Parathyroid adenoma (tissue), 2 donors: ENCODE measurements around the gene LAMA4.
"Not testable (repeated sequence)": the region's sequence is repeated elsewhere in the genome, so short reads cannot be mapped to it uniquely, and the experiment has no call there.

ENCODE experiments used
- H2AFZ ChIP-seq: fragments of 300-600 bp; sonication (generic); one replicate; pipeline ENCODE4 v1.7.0; 2017; ENCODE audit warnings: antibody characterized with exemption, mild to moderate bottlenecking
- H3K27ac ChIP-seq: fragments of 300-600 bp; sonication (generic); one replicate; pipeline ENCODE4 v1.7.0; 2017
- H3K27me3 ChIP-seq: fragments of 300-600 bp; sonication (generic); one replicate; pipeline ENCODE4 v1.7.0; 2017; ENCODE audit warnings: low read length; ENCODE audit not compliant: control insufficient read depth, insufficient read depth
- H3K36me3 ChIP-seq: fragments of 300-600 bp; sonication (generic); one replicate; pipeline ENCODE4 v1.7.0; 2017; ENCODE audit warnings: low read length; ENCODE audit not compliant: control insufficient read depth, insufficient read depth
- H3K4me1 ChIP-seq: fragments of 300-600 bp; sonication (generic); one replicate; pipeline ENCODE4 v1.7.0; 2017; ENCODE audit warnings: control low read depth
- H3K4me2 ChIP-seq: fragments of 300-600 bp; sonication (generic); one replicate; pipeline ENCODE4 v1.7.0; 2017; ENCODE audit warnings: low read length
- H3K4me3 ChIP-seq: fragments of 300-600 bp; sonication (generic); one replicate; pipeline ENCODE4 v1.7.0; 2017; ENCODE audit warnings: low read depth, low read length
- H3K79me2 ChIP-seq: fragments of 300-600 bp; sonication (generic); one replicate; pipeline ENCODE4 v1.7.0; 2017; ENCODE audit warnings: control low read depth
- H3K9ac ChIP-seq: fragments of 300-600 bp; sonication (generic); one replicate; pipeline ENCODE4 v1.7.0; 2017; ENCODE audit warnings: mild to moderate bottlenecking
- H3K9me3 ChIP-seq: fragments of 300-600 bp; sonication (generic); one replicate; pipeline ENCODE4 v1.7.0; 2017; ENCODE audit warnings: low read length; ENCODE audit not compliant: control insufficient read depth
- CTCF ChIP-seq: fragments of 300-600 bp; sonication (generic); IDR thresholded peaks from one replicate; pipeline ENCODE4 v1.7.0; 2017; ENCODE audit warnings: antibody characterized with exemption, mild to moderate bottlenecking
- donor health status: primary hyperparathyroidism.

Gene LAMA4

GRCh38 chr6:112114577-112115223 lies 139.7 kb downstream of the LAMA4 start:
- Histone ChIP-seq H3K9ac (no peak overlapping the region), H3K36me3 (no peaks in the 10 kb centered on the region), H3K9me3 (no peaks in the 10 kb centered on the region), H2AFZ (no peak overlapping the region), H3K4me2 (no peak overlapping the region), H3K79me2 (no peaks in the 10 kb centered on the region), H3K4me3 (no peak overlapping the region), H3K27ac (no peak overlapping the region), H3K4me1 (no peaks in the 10 kb centered on the region), H3K27me3 (no peaks in the 10 kb centered on the region)
- no peak for TF ChIP-seq CTCF

GRCh38 chr6:112113918-112114317 lies 140.4 kb downstream of the LAMA4 start:
- H3K4me3 ChIP-seq = no peak overlapping the region
- H3K79me2 ChIP-seq = no peaks in the 10 kb centered on the region
- no peak for TF ChIP-seq CTCF
- H3K36me3 ChIP-seq = no peaks in the 10 kb centered on the region
- H3K27ac ChIP-seq = no peak overlapping the region
- H3K4me2 ChIP-seq = no peak overlapping the region
- no peaks in the 10 kb centered on the region for H3K9me3 ChIP-seq
- H3K4me1 ChIP-seq = no peaks in the 10 kb centered on the region
- no peak overlapping the region for H3K9ac ChIP-seq
- no peak overlapping the region for H2AFZ ChIP-seq
- H3K27me3 ChIP-seq = no peaks in the 10 kb centered on the region

GRCh38 chr6:112113431-112113830 lies 140.9 kb downstream of the LAMA4 start:
- no peak for TF ChIP-seq CTCF
- no peak overlapping the region for H2AFZ ChIP-seq
- H3K27me3 ChIP-seq = no peaks in the 10 kb centered on the region
- no peak overlapping the region for H3K4me3 ChIP-seq
- H3K9ac ChIP-seq = no peak overlapping the region
- no peak overlapping the region for H3K27ac ChIP-seq
- H3K36me3 ChIP-seq = no peaks in the 10 kb centered on the region
- H3K4me1 ChIP-seq = no peaks in the 10 kb centered on the region
- H3K9me3 ChIP-seq = no peaks in the 10 kb centered on the region
- no peaks in the 10 kb centered on the region for H3K79me2 ChIP-seq
- no peak overlapping the region for H3K4me2 ChIP-seq

- Histone ChIP-seq H3K4me1 (no peaks in the 10 kb centered on the region), H3K27ac (no peak overlapping the region), H3K27me3 (no peaks in the 10 kb centered on the region), H2AFZ (no peak overlapping the region), H3K4me3 (no peak overlapping the region), H3K36me3 (no peaks in the 10 kb centered on the region), H3K9ac (no peak overlapping the region), H3K9me3 (peaks cover 4% of the 10 kb centered on the region), H3K4me2 (no peak overlapping the region), H3K79me2 (no peaks in the 10 kb centered on the region)
- TF ChIP-seq CTCF = no peak
Observed at GRCh38 chr6:112109262-112109661, 145.1 kb downstream of the LAMA4 start.

- no peak overlapping the region for H3K4me2 ChIP-seq
- no peak for TF ChIP-seq CTCF
- peaks cover 4% of the 10 kb centered on the region for H3K9me3 ChIP-seq
- no peaks in the 10 kb centered on the region for H3K27me3 ChIP-seq
- H3K27ac ChIP-seq = no peak overlapping the region
- H3K36me3 ChIP-seq = no peaks in the 10 kb centered on the region
- H3K79me2 ChIP-seq = no peaks in the 10 kb centered on the region
- H3K4me1 ChIP-seq = no peaks in the 10 kb centered on the region
- no peak overlapping the region for H3K9ac ChIP-seq
- H3K4me3 ChIP-seq = no peak overlapping the region
- no peak overlapping the region for H2AFZ ChIP-seq
Observed at GRCh38 chr6:112106562-112106961, 147.8 kb downstream of the LAMA4 start.

- not testable (repeated sequence) for H3K9ac ChIP-seq, H3K9me3 ChIP-seq, H3K27ac ChIP-seq, H3K4me1 ChIP-seq, H3K4me2 ChIP-seq, H3K4me3 ChIP-seq, H3K27me3 ChIP-seq, H3K36me3 ChIP-seq, H2AFZ ChIP-seq, H3K79me2 ChIP-seq
Observed at GRCh38 chr6:112106026-112106425, 148.3 kb downstream of the LAMA4 start.
